Measurements from ENCODE around the gene MYCBPAP.
A peak's percentile ranks its signal among the peaks of the same experiment; 100 is the strongest.
"Not testable (repeated sequence)": the region's sequence is repeated elsewhere in the genome, so short reads cannot be mapped to it uniquely, and the experiment has no call there.

Gene MYCBPAP

GRCh38 chr17:50472286-50472685 lies 36.0 kb upstream of the MYCBPAP start:
- DNase-seq (ENCODE audit: low spot score), result no peak

- not testable (repeated sequence) for DNase-seq (ENCODE audit: low spot score)
Measured at GRCh38 chr17:50472761-50473161, 35.5 kb upstream of the MYCBPAP start.

GRCh38 chr17:50473901-50474300 lies 34.3 kb upstream of the MYCBPAP start:
- DNase-seq (ENCODE audit: low spot score), result no peak

- no peak for DNase-seq (ENCODE audit: low spot score)
Measured at GRCh38 chr17:50474523-50474922, 33.7 kb upstream of the MYCBPAP start.

- no peak for DNase-seq (ENCODE audit: low spot score)
Measured at GRCh38 chr17:50475362-50475761, 32.9 kb upstream of the MYCBPAP start.

GRCh38 chr17:50475775-50476544 lies 32.3 kb upstream of the MYCBPAP start:
- DNase-seq (ENCODE audit: low spot score), result not testable (repeated sequence)

GRCh38 chr17:50476545-50477315 lies 31.5 kb upstream of the MYCBPAP start:
- DNase-seq (ENCODE audit: low spot score), result no peak

GRCh38 chr17:50477976-50478375 lies 30.3 kb upstream of the MYCBPAP start:
- DNase-seq (ENCODE audit: low spot score), result no peak

GRCh38 chr17:50478391-50479381 lies 29.6 kb upstream of the MYCBPAP start, which contains the start of gene RSAD1:
Gene RSAD1 (plus strand): TSS chr17:50478860. CDS start chr17:50478885, 25 bp downstream.
- DNase-seq (ENCODE audit: low spot score), result peak; percentile 90

GRCh38 chr17:50479522-50480141 lies 28.6 kb upstream of the MYCBPAP start:
- peak; percentile 78 for DNase-seq (ENCODE audit: low spot score)

GRCh38 chr17:50480142-50480764 lies 28.0 kb upstream of the MYCBPAP start:
- no peak for DNase-seq (ENCODE audit: low spot score)

- no peak for DNase-seq (ENCODE audit: low spot score)
Measured at GRCh38 chr17:50480854-50481490, 27.3 kb upstream of the MYCBPAP start.

GRCh38 chr17:50481648-50482047 lies 26.6 kb upstream of the MYCBPAP start:
- DNase-seq (ENCODE audit: low spot score), result no peak

- DNase-seq (ENCODE audit: low spot score), result no peak
Measured at GRCh38 chr17:50482110-50482509, 26.1 kb upstream of the MYCBPAP start.

- peak; percentile 83 for DNase-seq (ENCODE audit: low spot score)
Measured at GRCh38 chr17:50482516-50482915, 25.7 kb upstream of the MYCBPAP start.

GRCh38 chr17:50483266-50483665 lies 25.0 kb upstream of the MYCBPAP start:
- DNase-seq (ENCODE audit: low spot score), result no peak

GRCh38 chr17:50484386-50485155 lies 23.7 kb upstream of the MYCBPAP start:
- no peak for DNase-seq (ENCODE audit: low spot score)

GRCh38 chr17:50487213-50488096 lies 20.8 kb upstream of the MYCBPAP start:
- DNase-seq (ENCODE audit: low spot score), result no peak

GRCh38 chr17:50488880-50489279 lies 19.4 kb upstream of the MYCBPAP start:
- DNase-seq (ENCODE audit: low spot score), result no peak
